ENCODE results near the gene ETFDH. TPM values are rescaled to one million over a fixed set of nuclear protein-coding genes. Genes with fewer than 3 reads are reported as not detected.
"Not testable (repeated sequence)": the region's sequence is repeated elsewhere in the genome, so short reads cannot be mapped to it uniquely, and the experiment has no call there.

Gene ETFDH
- polyA plus RNA-seq, 1 donor from 2014 or later: 45.1 TPM

DNA sequence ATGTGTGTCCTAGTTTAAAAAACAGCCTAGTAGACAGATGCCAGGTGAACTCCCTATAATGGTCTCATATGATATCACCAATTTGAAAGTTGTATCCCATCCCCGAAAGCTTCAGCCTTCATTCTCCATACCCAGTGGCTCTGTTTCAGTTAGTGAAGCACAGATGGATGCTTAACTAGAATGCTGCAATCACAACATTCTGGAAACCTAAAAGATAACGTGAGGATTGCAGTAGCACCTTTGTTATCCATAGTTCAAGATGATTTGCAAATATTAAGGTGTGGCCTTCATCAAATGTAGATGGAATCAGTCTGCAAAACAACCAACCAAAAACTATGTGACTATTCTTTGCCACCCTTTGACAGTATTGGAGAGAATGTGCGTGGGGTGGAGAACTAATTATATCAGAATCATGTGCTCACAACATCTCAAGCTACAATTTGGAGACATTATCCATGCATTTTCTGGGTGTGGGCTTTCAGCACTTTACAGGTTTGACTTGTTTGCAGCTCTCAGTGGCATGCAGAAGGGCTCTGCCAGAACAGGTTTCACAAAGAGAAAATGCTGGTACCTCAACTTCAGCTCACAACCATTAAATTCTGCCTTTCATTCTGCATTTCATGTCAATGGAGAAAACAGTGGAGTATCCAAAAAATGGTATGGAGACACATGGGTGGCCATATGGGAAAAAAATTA lies 69.4 kb downstream of the ETFDH start:
- H4K20me1 ChIP-seq (ENCODE audit: insufficient read depth): no peaks in the 10 kb centered on the region
- no peaks in the 10 kb centered on the region for H3K9me3 ChIP-seq (ENCODE audit: low read length)
- no peaks in the 10 kb centered on the region for H3K36me3 ChIP-seq (ENCODE audit: insufficient read depth, low read length)
- H3K79me2 ChIP-seq (replicated peaks; ENCODE audit: insufficient read depth, low read length): no peaks in the 10 kb centered on the region
- TF ChIP-seq EZH2 (IDR thresholded peaks at IDR 0.05; ENCODE audit: borderline replicate concordance, insufficient read depth, low read length, poor library complexity, severe bottlenecking): no peak
- TF ChIP-seq REST (IDR thresholded peaks at IDR 0.05; ENCODE audit: borderline replicate concordance): no peak
- TF ChIP-seq RAD21 (conservative IDR thresholded peaks at IDR 0.05): no peak
- TF ChIP-seq, protein P1, sequence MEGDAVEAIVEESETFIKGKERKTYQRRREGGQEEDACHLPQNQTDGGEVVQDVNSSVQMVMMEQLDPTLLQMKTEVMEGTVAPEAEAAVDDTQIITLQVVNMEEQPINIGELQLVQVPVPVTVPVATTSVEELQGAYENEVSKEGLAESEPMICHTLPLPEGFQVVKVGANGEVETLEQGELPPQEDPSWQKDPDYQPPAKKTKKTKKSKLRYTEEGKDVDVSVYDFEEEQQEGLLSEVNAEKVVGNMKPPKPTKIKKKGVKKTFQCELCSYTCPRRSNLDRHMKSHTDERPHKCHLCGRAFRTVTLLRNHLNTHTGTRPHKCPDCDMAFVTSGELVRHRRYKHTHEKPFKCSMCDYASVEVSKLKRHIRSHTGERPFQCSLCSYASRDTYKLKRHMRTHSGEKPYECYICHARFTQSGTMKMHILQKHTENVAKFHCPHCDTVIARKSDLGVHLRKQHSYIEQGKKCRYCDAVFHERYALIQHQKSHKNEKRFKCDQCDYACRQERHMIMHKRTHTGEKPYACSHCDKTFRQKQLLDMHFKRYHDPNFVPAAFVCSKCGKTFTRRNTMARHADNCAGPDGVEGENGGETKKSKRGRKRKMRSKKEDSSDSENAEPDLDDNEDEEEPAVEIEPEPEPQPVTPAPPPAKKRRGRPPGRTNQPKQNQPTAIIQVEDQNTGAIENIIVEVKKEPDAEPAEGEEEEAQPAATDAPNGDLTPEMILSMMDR (IDR thresholded peaks at IDR 0.05; ENCODE audit: poor library complexity, severe bottlenecking): no peak
- TF ChIP-seq TAF1 (IDR thresholded peaks at IDR 0.05; ENCODE audit: low read depth): no peak
- TF ChIP-seq SMC3 (conservative IDR thresholded peaks at IDR 0.05; ENCODE audit: poor library complexity): no peak
- TF ChIP-seq EP300 (conservative IDR thresholded peaks at IDR 0.05; ENCODE audit: poor library complexity, severe bottlenecking): no peak
- TF ChIP-seq MXI1 (conservative IDR thresholded peaks at IDR 0.05; ENCODE audit: poor library complexity, severe bottlenecking): no peak
- H3K9ac ChIP-seq (ENCODE audit: low read length): no peak overlapping the region
- H3K27me3 ChIP-seq (ENCODE audit: insufficient read depth, low read depth, low read length): no peaks in the 10 kb centered on the region
- no peak overlapping the region for H2AFZ ChIP-seq (ENCODE audit: low read depth, low read length)
- H3K4me2 ChIP-seq (ENCODE audit: low read length): no peak overlapping the region
- H3F3A ChIP-seq (ENCODE audit: insufficient read depth, low read length, poor library complexity, severe bottlenecking): no peaks in the 10 kb centered on the region
- H3K9me2 ChIP-seq (ENCODE audit: insufficient read depth, low read length): no peaks in the 10 kb centered on the region
- no peak overlapping the region for H3K27ac ChIP-seq (ENCODE audit: low read length)
- H3K4me3 ChIP-seq (ENCODE audit: low read length): no peak overlapping the region

- not testable (repeated sequence) for H3K9me2 ChIP-seq (ENCODE audit: insufficient read depth, low read length); H3K9ac ChIP-seq (ENCODE audit: low read length); H3K27me3 ChIP-seq (ENCODE audit: insufficient read depth, low read depth, low read length); H3K27ac ChIP-seq (ENCODE audit: low read length); H3K4me2 ChIP-seq (ENCODE audit: low read length); H2AFZ ChIP-seq (ENCODE audit: low read depth, low read length); H3K9me3 ChIP-seq (ENCODE audit: low read length); H3K79me2 ChIP-seq (replicated peaks; ENCODE audit: insufficient read depth, low read length); H4K20me1 ChIP-seq (ENCODE audit: insufficient read depth); H3K4me3 ChIP-seq (ENCODE audit: low read length); H3F3A ChIP-seq (ENCODE audit: insufficient read depth, low read length, poor library complexity, severe bottlenecking); H3K36me3 ChIP-seq (ENCODE audit: insufficient read depth, low read length)
Observed at GRCh38 chr4:158746537-158746936, 74.4 kb downstream of the ETFDH start.

- Histone ChIP-seq H3K4me2 (ENCODE audit: low read length) (no peak overlapping the region), H3K9me2 (ENCODE audit: insufficient read depth, low read length) (no peaks in the 10 kb centered on the region)
Observed at GRCh38 chr4:158750379-158750778, 78.3 kb downstream of the ETFDH start.

More at GRCh38 chr4:158750379-158750778, 78.3 kb downstream of the ETFDH start:
- Histone ChIP-seq H3K27ac (ENCODE audit: low read length) (no peak overlapping the region), H4K20me1 (ENCODE audit: insufficient read depth) (no peaks in the 10 kb centered on the region), H3K27me3 (ENCODE audit: insufficient read depth, low read depth, low read length) (no peaks in the 10 kb centered on the region), H2AFZ (ENCODE audit: low read depth, low read length) (no peak overlapping the region), H3K4me3 (ENCODE audit: low read length) (no peak overlapping the region), H3K9me3 (ENCODE audit: low read length) (no peaks in the 10 kb centered on the region), H3K36me3 (ENCODE audit: insufficient read depth, low read length) (no peaks in the 10 kb centered on the region), H3K79me2 (replicated peaks; ENCODE audit: insufficient read depth, low read length) (no peaks in the 10 kb centered on the region), H3F3A (ENCODE audit: insufficient read depth, low read length, poor library complexity, severe bottlenecking) (no peaks in the 10 kb centered on the region), H3K9ac (ENCODE audit: low read length) (no peak overlapping the region)
- TF ChIP-seq RAD21 (conservative IDR thresholded peaks at IDR 0.05): no peak
- no peak for TF ChIP-seq REST (IDR thresholded peaks at IDR 0.05; ENCODE audit: borderline replicate concordance)
- TF ChIP-seq EP300 (conservative IDR thresholded peaks at IDR 0.05; ENCODE audit: poor library complexity, severe bottlenecking): no peak
- no peak for TF ChIP-seq SMC3 (conservative IDR thresholded peaks at IDR 0.05; ENCODE audit: poor library complexity)
- no peak for TF ChIP-seq MXI1 (conservative IDR thresholded peaks at IDR 0.05; ENCODE audit: poor library complexity, severe bottlenecking)
- TF ChIP-seq TAF1 (IDR thresholded peaks at IDR 0.05; ENCODE audit: low read depth): no peak
- TF ChIP-seq EZH2 (IDR thresholded peaks at IDR 0.05; ENCODE audit: borderline replicate concordance, insufficient read depth, low read length, poor library complexity, severe bottlenecking): no peak
- no peak for TF ChIP-seq POLR2AphosphoS5 (IDR thresholded peaks at IDR 0.05)
- TF ChIP-seq, protein P1 (IDR thresholded peaks at IDR 0.05; ENCODE audit: poor library complexity, severe bottlenecking): no peak

All from neural cell (in vitro differentiated cells).